Neural cell (in vitro differentiated cells): ENCODE measurements around the gene KLHL17.

Experiments
- CTCF ChIP-seq: fragments of 450-650 bp; IDR thresholded peaks from 2 replicates; pipeline ENCODE4 v1.5.1; 2014; ENCODE audit warnings: antibody characterized with exemption, mild to moderate bottlenecking, moderate library complexity; ENCODE audit not compliant: poor library complexity, severe bottlenecking
- POLR2AphosphoS5 ChIP-seq: IDR thresholded peaks from 2 replicates; pipeline ENCODE4 v1.6.1; 2012

DNA sequence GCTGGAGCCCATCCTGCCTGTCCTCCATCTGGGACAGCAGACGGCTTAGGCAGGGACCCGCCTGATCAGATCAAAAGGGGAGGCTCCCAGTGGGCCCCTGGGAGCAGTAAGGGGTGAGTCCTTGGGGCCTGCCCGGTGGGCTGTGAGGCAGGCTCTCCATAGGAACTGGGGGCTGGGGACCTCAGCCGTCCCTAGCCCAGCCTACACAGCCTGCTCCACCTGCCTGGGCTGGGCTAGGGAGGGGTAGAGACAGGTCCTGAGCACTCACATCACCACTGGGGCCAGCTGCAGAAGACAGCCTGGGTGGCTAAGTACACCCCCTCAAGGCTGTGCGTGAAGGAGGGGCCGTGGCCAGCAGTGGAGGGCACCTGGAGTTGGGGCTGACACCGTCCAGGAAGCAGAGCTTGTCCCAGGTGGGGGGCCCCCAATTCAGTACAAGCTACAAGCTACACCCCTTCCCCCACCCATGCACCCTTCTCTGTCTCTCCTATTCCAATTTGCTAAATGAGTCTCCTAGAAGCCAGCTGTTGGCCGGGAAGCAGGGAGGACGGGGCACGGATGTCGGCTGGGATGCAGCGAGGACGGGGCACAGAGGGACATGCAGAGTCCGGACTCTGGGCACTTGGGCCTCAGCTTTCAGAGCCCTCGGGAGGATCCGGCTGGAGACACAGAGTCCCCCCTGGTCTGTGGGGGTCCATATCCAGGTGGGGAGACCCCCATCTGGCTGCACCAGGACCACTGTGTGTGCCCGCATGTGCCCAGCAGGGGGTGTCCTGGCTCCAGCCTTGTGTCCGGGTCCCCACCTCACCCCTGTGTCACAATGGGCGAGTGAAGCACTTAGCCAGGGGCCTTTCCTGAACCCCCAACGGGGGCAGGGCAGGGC is 54.7 kb downstream of the KLHL17 start:
- TF ChIP-seq CTCF (no peak), POLR2AphosphoS5 (no peak)
